Measurements from ENCODE around the gene TBC1D9. TPM values are rescaled to one million over a fixed set of nuclear protein-coding genes. Genes with fewer than 3 reads are reported as not detected.
"Not testable (repeated sequence)": the region's sequence is repeated elsewhere in the genome, so short reads cannot be mapped to it uniquely, and the experiment has no call there.

Gene TBC1D9
- total RNA-seq, 2 experiments from 2014 or later: 0.07 to 0.11 TPM

GRCh38 chr4:140752291-140753068 lies 3.7 kb downstream of the TBC1D9 start:
- Mint-ChIP-seq H3K4me3 (no peak overlapping the region), H3K9me3 (ENCODE audit: low read depth) (peaks cover 3% of the 10 kb centered on the region), H3K27me3 (peaks cover 49% of the 10 kb centered on the region), H3K36me3 (ENCODE audit: low read depth) (no peaks in the 10 kb centered on the region), H3K4me1 (peaks cover 4% of the 10 kb centered on the region), H3K27ac (no peak overlapping the region)
- intact Hi-C loops (cut with DNase I, micrococcal nuclease): no loop called here
- DNase-seq (no peak), ATAC-seq (no peak)
- ChIA-PET CTCF (interaction anchor here (0.7 to 1.3 kb wide), 3 partner anchors 17 to 393 kb away, joined by 3 read pairs; no protein-coding TSS in a partner anchor), POLR2A (interaction anchor here (0.6 kb wide), 1 partner anchor 60 kb away, joined by 3 read pairs; no protein-coding TSS in a partner anchor)

- no peak for DNase-seq
- ChIA-PET CTCF (no interaction called here), POLR2A (no interaction called here)
- no peaks in the 10 kb centered on the region for H3K4me1 Mint-ChIP-seq
- no peak overlapping the region for H3K4me3 Mint-ChIP-seq
- peaks cover 3% of the 10 kb centered on the region for H3K9me3 Mint-ChIP-seq (ENCODE audit: low read depth)
- H3K27me3 Mint-ChIP-seq: peaks cover 46% of the 10 kb centered on the region
- no peaks in the 10 kb centered on the region for H3K36me3 Mint-ChIP-seq (ENCODE audit: low read depth)
- intact Hi-C loops (cut with DNase I, micrococcal nuclease): no loop called here
- ATAC-seq: no peak
- H3K27ac Mint-ChIP-seq: no peak overlapping the region
Measured at GRCh38 chr4:140750470-140750869, 5.7 kb downstream of the TBC1D9 start.

DNA sequence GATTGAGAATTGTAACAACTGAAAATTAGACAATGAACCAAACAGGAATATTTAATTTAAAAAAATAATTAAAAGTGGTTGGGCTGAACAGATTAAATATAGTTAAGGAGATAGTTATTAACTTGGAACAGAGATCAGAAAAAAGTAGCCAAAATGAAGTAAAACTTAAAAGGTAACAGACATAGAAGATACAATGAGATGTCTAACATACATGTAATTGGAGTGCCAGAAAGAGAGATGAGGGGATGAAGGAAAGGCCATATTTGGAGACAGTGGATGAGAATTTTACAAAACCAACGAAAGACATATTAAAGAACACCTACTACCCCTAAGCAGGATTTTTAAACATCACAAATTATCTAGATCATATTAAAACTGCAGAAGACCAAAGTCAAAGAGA lies 8.0 kb downstream of the TBC1D9 start:
- ATAC-seq: no peak
- Mint-ChIP-seq H3K9me3 (ENCODE audit: low read depth) (peaks cover 3% of the 10 kb centered on the region), H3K4me1 (no peaks in the 10 kb centered on the region), H3K27me3 (peaks cover 35% of the 10 kb centered on the region), H3K36me3 (ENCODE audit: low read depth) (no peaks in the 10 kb centered on the region), H3K27ac (no peak overlapping the region), H3K4me3 (no peak overlapping the region)
- intact Hi-C loops (cut with DNase I, micrococcal nuclease): no loop called here
- DNase-seq: no peak
- ChIA-PET CTCF (no interaction called here), POLR2A (no interaction called here)

DNA sequence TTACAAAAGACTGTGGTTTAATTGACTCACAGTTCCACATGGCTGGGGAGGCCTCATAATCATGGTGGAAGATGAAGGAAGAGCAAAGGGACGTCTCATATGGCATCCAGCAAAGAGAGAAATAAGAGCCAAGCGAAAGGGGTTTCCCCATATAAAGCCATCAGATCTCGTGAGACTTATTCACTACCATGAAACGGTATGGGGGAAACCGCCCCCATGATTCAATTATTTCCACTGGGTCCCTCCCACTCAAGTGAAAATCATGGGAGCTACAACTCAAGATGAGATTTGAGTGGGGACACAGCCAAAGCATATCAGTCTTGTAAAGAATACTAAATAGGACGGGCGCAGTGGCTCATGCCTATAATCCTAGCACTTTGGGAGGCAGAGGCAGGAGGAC lies 9.6 kb downstream of the TBC1D9 start:
- POLR2A ChIA-PET: not testable (repeated sequence)

GRCh38 chr4:140744421-140744820 lies 11.8 kb downstream of the TBC1D9 start:
- POLR2A ChIA-PET: no interaction called here
- DNase-seq: no peak
- Mint-ChIP-seq H3K36me3 (ENCODE audit: low read depth) (no peaks in the 10 kb centered on the region), H3K27me3 (peaks cover 28% of the 10 kb centered on the region), H3K9me3 (ENCODE audit: low read depth) (peaks cover 3% of the 10 kb centered on the region), H3K4me1 (no peaks in the 10 kb centered on the region), H3K27ac (no peak overlapping the region), H3K4me3 (no peak overlapping the region)
- no peak for ATAC-seq
- intact Hi-C loops (cut with DNase I, micrococcal nuclease): no loop called here
- CTCF ChIA-PET: no interaction called here

More for the DNA sequence above, 9.6 kb downstream of the TBC1D9 start:
- CTCF ChIA-PET; H3K27ac Mint-ChIP-seq; ATAC-seq; H3K36me3 Mint-ChIP-seq (ENCODE audit: low read depth); H3K4me1 Mint-ChIP-seq; H3K9me3 Mint-ChIP-seq (ENCODE audit: low read depth); H3K4me3 Mint-ChIP-seq; intact Hi-C loops (cut with DNase I, micrococcal nuclease); DNase-seq: not testable (repeated sequence)
- peaks cover 29% of the 10 kb centered on the region for H3K27me3 Mint-ChIP-seq

- ChIA-PET POLR2A (no interaction called here), CTCF (no interaction called here)
- no peaks in the 10 kb centered on the region for H3K4me1 Mint-ChIP-seq
- H3K9me3 Mint-ChIP-seq (ENCODE audit: low read depth): peaks cover 3% of the 10 kb centered on the region
- no peak overlapping the region for H3K4me3 Mint-ChIP-seq
- intact Hi-C loops (cut with DNase I, micrococcal nuclease): no loop called here
- no peak overlapping the region for H3K27ac Mint-ChIP-seq
- ATAC-seq (no peak), DNase-seq (no peak)
- peaks cover 27% of the 10 kb centered on the region for H3K27me3 Mint-ChIP-seq
- H3K36me3 Mint-ChIP-seq (ENCODE audit: low read depth): no peaks in the 10 kb centered on the region
Measured at GRCh38 chr4:140743194-140743931, 12.8 kb downstream of the TBC1D9 start.

DNA sequence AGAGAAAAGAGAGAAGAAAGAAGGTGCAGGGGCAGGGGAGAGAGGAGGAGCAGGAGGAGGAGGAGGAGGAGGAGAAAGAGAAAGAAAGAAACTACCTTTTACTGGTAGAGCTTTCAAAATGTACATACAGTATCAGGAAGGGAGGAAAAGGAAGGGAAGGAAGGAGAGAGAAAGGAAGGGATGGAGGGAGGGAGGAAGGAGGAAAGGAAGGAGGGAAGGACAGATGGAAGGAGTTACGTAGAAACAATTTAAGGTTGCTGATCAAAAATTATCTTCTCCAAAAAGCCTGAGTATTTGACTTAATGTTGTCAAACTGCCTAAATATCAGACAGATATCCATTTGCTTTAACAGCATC lies 13.4 kb downstream of the TBC1D9 start:
- ChIA-PET CTCF (no interaction called here), POLR2A (no interaction called here)
- no peaks in the 10 kb centered on the region for H3K4me1 Mint-ChIP-seq
- no peaks in the 10 kb centered on the region for H3K9me3 Mint-ChIP-seq (ENCODE audit: low read depth)
- H3K4me3 Mint-ChIP-seq: no peak overlapping the region
- no peaks in the 10 kb centered on the region for H3K36me3 Mint-ChIP-seq (ENCODE audit: low read depth)
- DNase-seq: no peak
- no peak for ATAC-seq
- no peak overlapping the region for H3K27ac Mint-ChIP-seq
- H3K27me3 Mint-ChIP-seq: peaks cover 22% of the 10 kb centered on the region
- intact Hi-C loops (cut with DNase I, micrococcal nuclease): no loop called here

DNA sequence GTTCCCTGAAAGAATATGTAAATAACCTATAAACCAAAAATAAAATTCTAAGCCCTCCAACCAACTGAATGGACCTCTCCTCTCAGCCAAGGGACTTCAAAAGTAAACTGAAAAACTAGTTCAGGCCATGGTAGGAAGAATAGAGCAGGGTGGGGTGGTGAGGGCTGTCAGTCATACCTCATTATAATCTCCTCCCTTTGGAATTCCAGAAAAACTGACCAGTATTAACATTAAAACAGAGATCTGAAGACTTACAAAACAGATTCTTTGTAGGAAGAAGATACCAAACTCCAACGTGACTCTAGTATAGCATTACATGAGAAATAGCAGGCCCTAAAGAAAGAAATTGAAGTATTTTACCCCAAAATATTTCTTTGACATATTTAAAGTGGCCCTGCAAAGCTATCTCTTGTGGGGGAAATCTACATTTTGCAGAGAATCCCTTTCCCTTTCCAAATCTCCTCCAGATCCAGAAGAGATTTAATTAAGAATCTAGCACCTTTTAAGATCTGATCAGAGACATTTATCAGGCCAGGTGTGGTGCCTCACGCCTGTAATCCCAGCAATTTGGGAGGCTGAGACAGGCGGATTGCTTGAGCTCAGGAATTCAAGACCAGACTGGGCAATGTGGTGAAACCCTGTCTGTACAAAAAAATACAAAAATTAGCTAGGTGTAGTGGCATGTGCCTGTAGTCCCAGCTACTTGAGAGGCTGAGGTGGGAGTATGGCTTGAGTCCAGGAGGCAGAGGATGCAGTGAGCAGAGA lies 15.1 kb downstream of the TBC1D9 start:
- no peak overlapping the region for H3K27ac Mint-ChIP-seq
- ChIA-PET POLR2A (no interaction called here), CTCF (interaction anchor here (0.8 kb wide), 1 partner anchor 15 kb away, joined by 3 read pairs; no protein-coding TSS in a partner anchor)
- intact Hi-C loops (cut with DNase I, micrococcal nuclease): no loop called here
- peaks cover 21% of the 10 kb centered on the region for H3K27me3 Mint-ChIP-seq
- H3K4me3 Mint-ChIP-seq: no peak overlapping the region
- no peaks in the 10 kb centered on the region for H3K36me3 Mint-ChIP-seq (ENCODE audit: low read depth)
- no peaks in the 10 kb centered on the region for H3K4me1 Mint-ChIP-seq
- ATAC-seq (no peak), DNase-seq (no peak)
- H3K9me3 Mint-ChIP-seq (ENCODE audit: low read depth): no peaks in the 10 kb centered on the region

DNA sequence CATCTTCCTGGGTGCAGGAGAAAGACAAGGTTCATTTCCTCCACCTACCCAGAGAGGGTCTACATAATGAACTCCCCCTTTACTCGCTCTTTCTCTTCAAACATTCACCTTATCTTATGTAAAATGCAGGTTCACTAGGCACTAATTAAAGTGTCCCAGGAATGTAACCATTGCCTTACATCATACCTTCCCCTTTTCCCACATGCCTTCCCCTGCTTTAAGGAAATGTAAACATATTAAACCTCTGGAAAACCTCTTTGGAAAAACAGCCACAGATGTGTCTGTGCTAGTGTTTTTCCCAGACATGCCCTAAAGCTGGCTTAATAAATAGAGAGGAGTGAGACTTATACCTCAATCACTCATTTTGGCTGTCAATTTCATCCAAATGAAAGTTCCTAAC lies 15.8 kb downstream of the TBC1D9 start:
- intact Hi-C loops (cut with DNase I, micrococcal nuclease): no loop called here
- no peaks in the 10 kb centered on the region for H3K36me3 Mint-ChIP-seq (ENCODE audit: low read depth)
- no peak overlapping the region for H3K4me3 Mint-ChIP-seq
- H3K27me3 Mint-ChIP-seq: peaks cover 23% of the 10 kb centered on the region
- no peaks in the 10 kb centered on the region for H3K9me3 Mint-ChIP-seq (ENCODE audit: low read depth)
- DNase-seq (no peak), ATAC-seq (no peak)
- POLR2A ChIA-PET: no interaction called here
- CTCF ChIA-PET: no interaction called here
- H3K27ac Mint-ChIP-seq: no peak overlapping the region
- H3K4me1 Mint-ChIP-seq: no peaks in the 10 kb centered on the region

DNA sequence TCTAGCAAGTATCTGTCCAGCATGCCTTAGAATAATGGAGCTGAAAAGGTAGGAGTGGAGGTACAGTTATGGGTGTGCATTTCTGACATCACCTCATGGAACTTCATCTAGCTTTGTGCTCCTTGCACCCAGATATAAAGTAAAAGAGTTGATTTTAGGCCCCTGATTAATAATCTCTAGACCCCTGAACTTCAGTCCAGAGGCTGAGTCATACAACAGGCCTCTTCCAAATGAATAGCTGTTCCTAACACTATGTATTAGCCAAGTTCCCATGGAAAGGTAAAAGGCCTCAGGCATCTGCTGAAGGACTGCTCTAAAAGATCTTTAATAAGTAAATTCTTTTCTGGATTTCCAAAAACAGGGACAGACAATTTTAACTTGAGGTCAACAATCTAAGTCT lies 16.2 kb downstream of the TBC1D9 start:
- Mint-ChIP-seq H3K4me1 (no peaks in the 10 kb centered on the region), H3K36me3 (ENCODE audit: low read depth) (no peaks in the 10 kb centered on the region)

DNA sequence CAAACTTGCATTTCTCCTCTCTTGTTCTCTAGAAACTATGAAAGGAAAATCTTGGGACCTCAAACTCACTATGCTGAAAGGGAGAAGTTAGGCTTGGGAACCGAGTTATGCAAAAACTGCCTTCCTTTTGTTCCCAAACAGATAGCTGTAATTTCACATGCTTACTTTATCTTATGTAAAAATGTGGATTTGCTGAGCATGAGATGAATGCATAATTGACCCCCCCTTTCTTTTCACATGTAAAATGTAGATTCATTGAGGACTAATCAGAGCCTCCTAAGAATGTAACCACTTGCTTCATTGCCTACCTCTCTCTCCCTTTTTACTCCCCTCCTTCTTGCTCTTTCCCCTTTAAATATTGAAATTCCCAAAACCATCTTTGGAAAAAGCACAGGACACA lies 18.0 kb downstream of the TBC1D9 start:
- ATAC-seq (no peak), DNase-seq (no peak)
- Mint-ChIP-seq H3K36me3 (ENCODE audit: low read depth) (no peaks in the 10 kb centered on the region), H3K9me3 (ENCODE audit: low read depth) (no peaks in the 10 kb centered on the region), H3K27ac (no peak overlapping the region), H3K27me3 (peaks cover 17% of the 10 kb centered on the region), H3K4me3 (no peak overlapping the region), H3K4me1 (no peaks in the 10 kb centered on the region)
- intact Hi-C loops (cut with DNase I, micrococcal nuclease): no loop called here
- POLR2A ChIA-PET: no interaction called here
- CTCF ChIA-PET: no interaction called here

More for the DNA sequence above, 16.2 kb downstream of the TBC1D9 start:
- Mint-ChIP-seq H3K4me3 (no peak overlapping the region), H3K9me3 (ENCODE audit: low read depth) (no peaks in the 10 kb centered on the region), H3K27me3 (peaks cover 22% of the 10 kb centered on the region), H3K27ac (no peak overlapping the region)
- ATAC-seq (no peak), DNase-seq (no peak)
- ChIA-PET POLR2A (no interaction called here), CTCF (no interaction called here)
- intact Hi-C loops (cut with DNase I, micrococcal nuclease): no loop called here

Data from activated CD4-positive, alpha-beta T cell treated with anti-CD3 and anti-CD28 coated beads for 36 hours (primary cell).